ENCODE data around the gene ADAMTSL3.
"Not testable (repeated sequence)": the region's sequence is repeated elsewhere in the genome, so short reads cannot be mapped to it uniquely, and the experiment has no call there.

Gene ADAMTSL3

DNA sequence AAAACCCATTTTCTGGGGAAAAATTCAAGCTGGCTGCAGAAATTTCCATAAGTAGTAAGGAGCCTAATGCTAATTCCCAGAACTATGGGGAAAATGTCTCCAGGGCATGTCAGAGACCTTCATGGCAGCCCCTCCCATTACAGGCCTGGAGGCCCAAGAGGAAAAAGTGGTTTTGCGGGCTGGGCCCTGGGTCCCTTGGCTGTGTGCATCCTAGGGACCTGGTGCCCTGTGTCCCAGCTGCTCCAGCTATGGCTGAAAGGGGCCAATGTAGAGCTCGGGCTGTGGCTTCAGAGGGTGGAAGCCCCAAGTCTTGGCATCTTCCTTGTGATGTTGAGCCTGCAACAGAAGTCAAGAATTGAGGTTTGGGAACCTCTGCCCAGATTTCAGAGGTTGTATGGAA, 48.4 kb downstream of the ADAMTSL3 start:
- not testable (repeated sequence) for DNase-seq (ENCODE audit: low read depth)

DNA sequence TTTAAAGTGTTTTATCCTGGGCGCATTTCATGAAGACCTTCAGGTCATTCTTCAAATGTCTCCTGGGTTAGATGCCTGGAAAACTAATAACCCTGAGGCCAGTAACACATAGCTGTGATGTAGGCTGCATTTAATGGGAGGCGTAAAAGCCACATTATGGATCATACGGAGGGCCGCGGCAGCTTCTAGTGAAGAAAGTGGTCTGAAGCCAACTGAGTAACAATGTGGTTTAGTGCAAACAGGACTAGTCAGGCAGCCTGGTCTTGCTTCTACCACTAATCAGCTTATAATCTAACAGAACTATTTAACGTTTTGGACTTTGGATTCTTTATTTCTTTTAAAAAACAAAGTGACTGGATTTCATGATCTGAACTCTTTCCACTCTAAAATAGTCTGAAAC, 54.4 kb downstream of the ADAMTSL3 start:
- DNase-seq (ENCODE audit: low read depth): no peak

DNA sequence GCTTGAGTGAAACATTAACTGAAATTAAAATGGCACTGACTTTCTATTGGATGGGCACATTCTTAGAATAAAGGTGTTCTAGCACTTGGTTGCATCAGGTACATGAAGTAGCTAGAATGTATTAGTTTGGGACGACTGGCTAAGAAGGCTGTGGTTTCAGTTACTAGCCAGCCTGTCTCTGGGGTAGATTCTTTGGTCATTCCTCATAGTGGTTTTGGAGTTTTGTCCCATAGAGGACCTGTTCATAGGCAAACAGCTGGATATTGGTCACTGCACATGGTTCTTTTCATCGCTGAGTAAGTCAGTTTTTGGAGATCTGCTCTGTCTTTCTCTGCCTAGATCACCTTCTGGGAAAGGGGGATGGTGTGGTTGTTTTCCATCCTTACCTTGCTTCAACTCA, 55.3 kb downstream of the ADAMTSL3 start:
- no peak for DNase-seq (ENCODE audit: low read depth)

DNA sequence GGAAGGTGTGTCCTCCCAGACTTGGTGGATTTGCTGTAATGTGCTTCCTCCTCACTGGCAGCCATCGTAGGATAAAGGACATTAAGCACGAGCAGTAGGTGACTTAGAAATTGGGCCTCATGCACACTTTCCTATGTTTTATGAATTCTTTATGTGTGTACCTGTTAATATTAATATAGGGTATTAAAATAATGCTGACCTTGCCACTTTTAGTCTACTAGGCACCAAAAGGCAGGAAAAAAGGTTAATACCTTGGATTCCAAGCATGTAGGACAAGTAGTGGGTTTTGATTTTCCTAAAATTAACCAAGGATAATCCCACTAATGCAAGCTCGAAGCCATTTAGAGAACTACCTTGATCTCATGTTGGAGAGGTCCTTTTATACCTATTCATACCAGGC, 55.9 kb downstream of the ADAMTSL3 start:
- no peak for DNase-seq (ENCODE audit: low read depth)

DNA sequence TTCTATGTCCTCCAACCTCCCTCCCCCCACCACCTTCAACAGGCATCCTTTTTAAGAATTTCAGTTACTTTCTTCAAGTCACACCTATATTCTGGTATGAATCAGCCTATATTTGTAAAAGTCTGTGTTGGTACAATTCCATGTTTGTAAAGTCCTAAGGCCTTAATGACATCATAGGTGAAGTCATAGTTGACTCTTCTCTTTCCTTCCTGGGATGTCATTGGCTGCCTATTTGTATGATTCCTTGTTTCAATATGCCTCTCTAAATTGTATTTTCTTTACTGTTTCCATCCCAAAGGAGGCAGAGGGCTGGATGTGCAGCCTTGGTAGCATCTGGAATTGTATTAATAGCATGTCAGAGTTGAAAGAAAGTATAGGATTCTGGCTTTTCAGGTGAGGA, 56.5 kb downstream of the ADAMTSL3 start:
- DNase-seq (ENCODE audit: low read depth): no peak

DNA sequence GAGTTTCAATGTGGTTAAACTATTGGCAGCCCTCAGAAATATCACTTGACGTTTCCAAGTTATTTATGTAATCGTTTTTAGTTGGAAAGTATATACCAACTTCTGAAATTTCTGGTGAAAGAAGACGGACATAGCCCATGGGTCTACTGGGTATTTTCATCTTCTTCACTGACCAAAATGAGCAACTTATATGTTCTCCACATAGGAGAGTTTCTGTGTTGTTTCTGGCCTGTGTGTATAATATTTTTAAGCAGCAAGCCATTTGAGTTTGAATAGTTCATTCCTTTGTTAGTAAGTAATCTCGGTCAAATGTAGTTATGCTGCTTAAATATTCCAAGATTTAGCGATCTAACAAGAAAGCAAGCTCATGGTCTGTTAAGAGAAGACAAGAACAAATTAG, 57.3 kb downstream of the ADAMTSL3 start:
- DNase-seq (ENCODE audit: low read depth): no peak

DNA sequence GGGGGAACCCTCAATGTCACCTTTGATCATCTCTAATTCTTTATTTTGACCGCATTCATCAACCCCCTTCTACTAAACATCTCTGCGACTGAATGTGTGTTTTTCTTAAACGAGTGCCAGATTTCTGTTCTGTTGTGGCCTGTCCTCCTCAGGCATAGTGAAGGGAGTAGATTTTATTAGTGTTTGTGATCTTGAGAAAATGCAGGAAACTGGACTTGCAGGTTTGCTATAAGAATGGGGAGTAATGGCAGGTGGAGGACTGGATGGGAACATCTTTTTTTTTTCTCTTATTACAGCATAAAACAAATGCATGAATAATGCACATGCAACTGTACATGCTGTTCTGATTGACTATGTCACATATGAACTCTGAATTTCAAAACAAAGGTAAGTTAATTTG, 59.3 kb downstream of the ADAMTSL3 start:
- no peak for DNase-seq (ENCODE audit: low read depth)

DNA sequence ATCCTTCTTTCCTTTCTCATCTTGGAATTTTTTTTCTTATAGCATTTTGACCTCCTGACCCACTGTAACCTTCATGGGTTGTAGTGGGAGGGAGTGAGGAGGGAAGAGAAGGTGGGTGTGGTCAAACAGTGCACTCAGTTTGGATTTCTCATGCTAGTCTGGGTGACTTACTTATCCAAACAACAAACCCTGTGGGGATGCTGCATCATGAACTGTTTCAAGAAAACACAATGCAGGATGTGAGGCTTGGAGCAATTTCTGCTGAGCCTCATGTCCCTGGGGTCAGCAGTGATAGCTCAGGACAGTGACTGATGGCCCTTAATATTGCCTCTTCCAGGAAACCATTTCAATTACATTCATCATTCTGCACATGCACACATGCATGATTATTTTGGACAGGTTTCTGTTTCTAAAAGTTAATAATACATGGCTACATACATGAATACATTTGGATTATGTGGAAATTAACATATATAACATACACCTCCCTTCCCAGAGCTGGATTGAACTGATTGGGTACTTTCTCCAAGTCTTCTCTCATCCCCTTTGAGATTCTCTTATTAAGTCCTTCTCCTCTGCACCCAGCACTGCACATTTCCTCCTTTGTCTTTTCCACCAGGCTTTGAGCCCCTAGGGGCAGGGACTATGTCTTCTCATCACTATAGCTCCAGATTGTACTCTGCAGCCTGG, 61.2 kb downstream of the ADAMTSL3 start:
- no peak for DNase-seq (ENCODE audit: low read depth)

DNA sequence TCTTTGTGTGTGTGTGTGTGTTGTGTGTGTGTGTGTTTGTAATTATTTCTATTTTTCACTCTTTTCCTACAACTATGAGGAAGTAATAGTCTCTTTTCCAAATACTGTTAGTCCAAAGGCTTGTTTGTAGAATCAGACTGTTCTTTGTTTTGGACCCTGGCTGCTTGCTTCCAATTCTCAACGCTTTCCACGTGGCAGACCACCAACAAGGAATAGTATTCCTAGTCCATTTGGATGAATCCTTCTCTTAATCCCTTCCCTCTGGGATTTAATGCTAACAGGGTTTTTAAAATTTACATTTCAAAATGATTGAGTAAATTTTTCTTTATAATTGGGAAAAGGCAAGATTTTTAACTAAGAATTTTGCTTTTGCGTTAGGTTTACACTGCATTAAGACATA, 62.7 kb downstream of the ADAMTSL3 start:
- no peak for DNase-seq (ENCODE audit: low read depth)

DNA sequence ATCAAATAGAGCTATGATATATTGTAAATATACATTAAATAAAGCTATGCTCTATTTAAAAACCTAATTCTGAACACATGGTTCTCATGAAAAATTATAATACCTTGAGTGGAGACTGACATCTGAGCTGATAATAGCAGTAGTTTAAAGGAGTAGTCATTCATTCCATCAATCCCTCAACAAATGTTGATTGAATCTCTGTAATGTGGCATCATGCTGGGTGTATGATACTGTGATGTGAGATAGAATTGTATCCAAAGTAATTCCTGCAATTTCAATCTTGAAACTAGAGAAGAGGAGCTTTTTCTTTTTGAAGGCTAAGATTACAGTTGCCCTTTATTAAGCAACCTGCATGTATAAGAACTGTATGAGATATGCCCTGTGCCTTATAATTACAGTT, 63.1 kb downstream of the ADAMTSL3 start:
- DNase-seq (ENCODE audit: low read depth): no peak

DNA sequence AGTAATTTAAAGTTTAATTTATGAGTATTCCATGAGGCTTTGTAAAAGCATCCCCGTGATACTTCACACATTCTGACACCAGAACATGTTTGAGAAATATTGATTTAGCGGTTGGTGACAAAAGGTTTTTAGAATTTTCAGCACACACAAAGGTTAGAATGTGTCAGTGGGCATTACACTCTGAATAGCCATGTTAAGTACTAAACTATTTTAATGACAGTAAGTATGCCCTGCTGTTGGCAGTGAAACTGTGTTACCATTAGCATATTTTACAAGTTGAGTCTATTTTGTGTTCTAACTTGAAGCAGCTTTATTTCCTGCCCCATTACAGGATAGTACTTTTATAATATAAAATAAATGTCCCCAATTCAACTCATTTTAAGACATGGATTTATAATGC, 66.5 kb downstream of the ADAMTSL3 start:
- no peak for DNase-seq (ENCODE audit: low read depth)

DNA sequence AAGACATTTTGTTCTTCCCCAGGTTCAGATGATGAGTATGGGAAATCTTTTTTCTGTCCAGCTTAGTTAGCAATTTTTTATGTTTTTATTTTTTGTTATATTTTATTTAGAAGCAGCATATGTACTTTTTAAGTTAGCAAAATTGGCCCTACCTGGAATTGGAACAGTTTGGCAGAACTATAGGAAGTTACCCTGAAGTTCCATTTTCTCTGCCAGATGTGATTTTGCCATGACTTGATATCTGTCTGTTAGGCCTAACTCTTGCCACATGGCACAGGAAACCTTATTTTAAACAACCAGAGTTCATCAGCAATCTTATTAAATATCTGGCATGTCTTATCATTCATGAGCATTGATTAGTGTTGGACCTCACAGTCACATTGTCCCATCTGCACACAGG, 67.1 kb downstream of the ADAMTSL3 start:
- DNase-seq (ENCODE audit: low read depth): no peak

DNA sequence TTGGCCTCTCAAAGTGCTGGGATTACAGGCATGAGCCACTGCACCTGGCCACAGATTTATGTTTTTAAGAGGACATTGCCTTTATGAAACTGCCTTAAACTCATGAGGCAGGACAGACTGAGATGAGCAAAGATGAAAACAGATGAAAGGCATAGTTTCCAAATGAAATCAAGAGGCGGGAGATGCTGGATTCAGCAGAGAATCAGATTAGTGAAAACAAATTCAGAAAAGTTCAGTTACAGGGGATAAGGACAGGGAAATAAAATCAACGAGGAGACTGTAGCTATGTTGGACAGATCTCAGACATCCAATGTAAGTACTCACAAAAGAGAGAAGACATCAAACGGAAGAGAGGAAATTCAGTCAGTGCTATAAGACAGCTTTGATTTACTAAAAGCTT, 68.1 kb downstream of the ADAMTSL3 start:
- no peak for DNase-seq (ENCODE audit: low read depth)

DNA sequence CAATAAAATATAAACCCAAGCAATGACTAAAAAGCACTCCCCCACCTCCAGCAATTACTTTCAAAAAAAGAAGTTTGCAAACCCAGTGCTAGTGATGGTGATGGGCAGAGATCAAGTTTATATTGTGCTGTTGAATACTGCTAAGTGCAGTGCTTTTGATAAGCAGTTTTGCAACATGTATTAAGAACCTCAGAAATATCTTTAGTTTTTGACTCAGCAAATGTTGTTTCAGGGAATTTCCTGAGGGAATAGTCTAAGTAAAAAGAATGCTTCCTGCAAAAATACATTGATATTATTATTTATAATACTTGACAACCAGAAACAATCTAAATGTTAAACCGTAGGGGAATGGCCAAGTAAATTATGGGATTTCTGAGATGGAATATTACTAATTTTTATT, 69.3 kb downstream of the ADAMTSL3 start:
- DNase-seq (ENCODE audit: low read depth): no peak

DNA sequence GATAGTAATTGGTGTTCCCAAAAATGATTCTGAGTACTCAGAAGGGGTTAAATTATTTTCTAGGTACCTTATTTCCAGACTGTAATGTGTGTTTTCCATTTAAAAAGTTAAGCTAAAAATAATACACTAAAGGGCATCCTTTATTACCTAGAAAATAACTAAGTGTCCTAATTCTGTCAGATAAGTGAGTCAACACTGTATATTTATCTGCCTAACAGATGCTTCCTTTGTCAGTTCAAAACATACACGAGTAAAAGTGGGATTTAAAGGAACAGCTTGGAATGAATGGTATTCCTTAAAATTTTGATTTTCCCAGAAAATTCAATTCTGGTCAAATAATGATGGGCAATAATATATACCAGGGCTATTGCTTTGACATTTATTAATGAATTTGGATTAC, 78.3 kb downstream of the ADAMTSL3 start:
- no peak for DNase-seq (ENCODE audit: low read depth)

DNA sequence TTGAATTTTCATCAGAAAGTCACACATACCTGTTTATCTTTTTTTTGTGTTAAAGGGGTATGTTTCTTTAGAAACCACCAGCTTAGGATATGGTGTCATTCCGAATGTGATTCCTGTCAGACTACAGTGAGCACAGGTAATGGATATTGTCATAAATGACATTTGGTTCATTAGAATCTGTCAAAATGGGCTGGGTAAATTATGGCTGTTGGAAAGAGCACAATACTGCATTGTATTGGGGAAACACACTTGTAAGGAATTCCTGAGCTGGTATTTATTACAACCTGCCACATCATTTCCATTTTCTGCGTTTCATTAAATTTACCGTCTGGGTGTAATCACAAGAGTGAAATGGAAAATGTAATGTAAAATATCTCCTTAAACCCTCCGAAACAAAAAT, 78.8 kb downstream of the ADAMTSL3 start:
- DNase-seq (ENCODE audit: low read depth): no peak

DNA sequence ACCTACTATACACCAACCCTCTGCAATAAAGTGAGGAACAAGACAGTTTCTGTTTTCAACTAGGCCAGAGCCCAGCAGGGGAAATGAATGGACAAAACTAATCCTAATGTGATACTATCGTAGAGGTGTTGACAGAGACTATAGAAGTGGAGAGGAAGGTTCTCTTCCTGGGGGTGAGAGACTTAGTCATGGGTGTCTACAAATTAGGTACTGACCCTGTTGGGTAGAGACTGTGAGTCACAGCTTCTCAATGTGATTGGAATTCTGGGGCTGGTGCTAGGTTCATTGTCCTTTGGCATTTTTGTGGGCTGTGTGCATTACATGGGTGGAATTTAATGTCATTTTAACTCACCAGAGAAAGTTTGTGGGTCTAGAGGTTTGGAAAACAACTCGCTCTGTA, 79.3 kb downstream of the ADAMTSL3 start:
- no peak for DNase-seq (ENCODE audit: low read depth)

DNA sequence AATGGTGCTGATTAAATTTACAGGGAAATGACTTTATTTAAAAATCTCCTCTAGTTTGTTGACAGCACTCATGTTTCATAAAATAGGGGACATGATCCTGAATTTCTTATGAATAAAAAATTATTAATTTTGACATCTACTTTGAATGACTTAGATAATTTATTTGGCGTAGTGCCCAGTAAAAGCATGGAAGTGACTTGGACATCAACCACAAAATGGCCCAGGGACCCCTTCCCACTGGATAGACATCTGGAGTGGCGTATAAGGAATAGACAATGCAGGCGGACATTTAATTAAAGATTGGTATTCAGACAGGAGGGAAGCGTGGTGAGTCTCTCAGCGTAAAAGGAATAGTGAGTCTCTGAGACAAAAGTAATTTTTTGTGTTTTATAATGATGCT, 79.8 kb downstream of the ADAMTSL3 start:
- DNase-seq (ENCODE audit: low read depth): no peak

DNA sequence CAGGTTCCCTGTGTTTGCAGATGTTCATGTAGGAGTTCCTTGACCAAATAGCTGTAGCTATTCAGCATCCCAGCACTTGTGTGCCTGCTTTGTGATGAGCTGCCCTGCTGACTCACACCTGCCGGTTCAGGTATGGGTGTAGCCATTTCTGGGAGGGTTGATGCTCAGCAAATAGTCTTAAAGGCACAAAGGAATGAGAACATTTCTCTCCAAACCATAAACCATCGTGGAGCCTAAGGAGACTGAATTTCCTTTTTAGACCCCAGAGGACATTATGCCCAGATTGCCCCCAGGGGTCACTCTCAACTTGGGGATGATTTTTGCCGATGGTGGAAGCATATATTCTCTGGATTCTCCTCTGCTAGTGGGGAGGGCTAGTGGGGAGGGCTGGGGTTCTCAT, 80.6 kb downstream of the ADAMTSL3 start:
- no peak for DNase-seq (ENCODE audit: low read depth)

DNA sequence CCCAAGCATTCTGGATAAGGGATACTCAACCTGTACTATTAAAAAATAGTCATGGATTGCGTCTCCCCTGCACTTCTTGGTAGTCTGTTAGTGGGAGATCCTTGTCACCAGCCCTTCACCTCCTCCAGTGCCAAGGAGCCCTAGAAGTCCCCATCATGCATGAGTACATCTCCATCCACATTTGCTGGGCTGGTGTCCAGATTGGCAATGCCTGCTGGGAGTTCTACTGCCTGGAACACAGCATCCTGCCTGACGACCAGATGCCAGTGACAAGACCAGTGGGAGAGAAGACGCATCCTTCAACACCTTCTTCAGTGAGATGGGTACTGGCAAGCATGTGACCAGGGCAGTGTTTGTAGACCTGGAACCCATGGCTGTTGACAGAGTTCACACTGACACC, 85.7 kb downstream of the ADAMTSL3 start:
- DNase-seq (ENCODE audit: low read depth): no peak

DNA sequence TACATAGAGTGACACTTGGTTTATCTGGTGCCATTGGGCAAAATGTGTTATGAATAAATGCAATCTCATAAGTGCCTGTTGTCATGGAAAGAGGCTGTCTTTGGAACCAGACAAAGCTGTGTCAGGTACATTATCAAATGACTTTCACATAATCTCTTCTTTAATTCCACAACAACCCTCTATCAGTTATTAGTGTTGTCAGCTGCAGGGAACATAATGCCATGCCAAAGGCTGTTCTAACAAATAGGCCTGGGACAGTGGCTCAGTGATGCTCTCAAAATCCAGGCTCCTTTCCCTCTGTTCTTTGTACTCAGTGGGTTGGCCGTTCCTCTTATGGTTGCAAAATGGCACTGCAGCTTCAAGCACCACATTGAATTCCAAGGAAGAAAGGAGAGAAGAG, 91.8 kb downstream of the ADAMTSL3 start:
- no peak for DNase-seq (ENCODE audit: low read depth)

DNA sequence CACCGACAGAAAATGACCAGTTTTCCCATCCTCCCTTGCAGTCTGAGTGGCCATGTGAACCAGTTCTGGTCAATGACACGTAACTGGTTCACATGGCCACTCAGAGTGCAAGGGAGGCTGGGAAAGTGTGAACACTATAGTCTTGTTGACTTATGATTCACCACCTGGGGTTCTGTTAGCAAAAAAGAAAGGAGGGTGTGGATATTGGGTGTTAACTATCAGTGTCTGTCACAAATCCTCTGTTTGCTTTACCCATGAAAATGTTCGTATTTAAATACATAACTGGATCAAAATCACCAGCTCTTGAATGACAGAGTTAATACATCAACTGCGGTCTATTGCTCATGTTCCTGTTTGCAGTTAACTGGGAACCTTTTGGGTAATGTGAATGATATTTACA, 92.3 kb downstream of the ADAMTSL3 start:
- no peak for DNase-seq (ENCODE audit: low read depth)

DNA sequence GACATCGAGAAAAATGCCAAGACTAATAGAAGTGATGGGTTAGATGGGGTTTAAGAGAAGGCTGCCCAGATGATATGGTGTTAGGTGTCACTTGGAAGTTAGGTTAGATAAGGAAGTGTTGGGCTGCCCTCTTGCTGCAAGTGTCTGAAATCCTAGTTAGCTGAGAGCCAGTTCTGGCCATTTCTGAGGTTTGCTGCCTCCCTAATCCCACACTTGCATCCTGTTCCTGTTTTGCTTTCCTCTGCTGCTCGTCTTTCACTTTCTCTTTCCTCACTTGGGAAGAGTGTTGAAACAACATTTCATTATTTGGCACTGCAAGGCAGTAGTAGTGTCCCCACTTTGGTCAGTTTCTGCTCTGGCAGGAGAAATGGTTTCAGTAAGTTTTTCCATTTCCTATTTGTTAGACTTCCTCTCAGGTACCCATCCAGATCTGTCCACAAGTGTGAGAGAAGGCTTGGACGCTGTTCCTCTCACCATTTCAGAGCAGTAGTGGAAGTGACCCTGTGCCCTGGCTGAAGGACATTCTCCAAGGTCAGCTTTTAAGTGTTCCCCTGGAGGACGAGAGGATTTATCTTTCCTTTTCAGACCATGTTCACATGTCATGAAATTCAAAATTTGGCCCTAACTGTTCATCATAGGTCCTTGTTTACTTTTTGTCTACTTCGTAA, 93.3 kb downstream of the ADAMTSL3 start:
- no peak for DNase-seq (ENCODE audit: low read depth)

DNA sequence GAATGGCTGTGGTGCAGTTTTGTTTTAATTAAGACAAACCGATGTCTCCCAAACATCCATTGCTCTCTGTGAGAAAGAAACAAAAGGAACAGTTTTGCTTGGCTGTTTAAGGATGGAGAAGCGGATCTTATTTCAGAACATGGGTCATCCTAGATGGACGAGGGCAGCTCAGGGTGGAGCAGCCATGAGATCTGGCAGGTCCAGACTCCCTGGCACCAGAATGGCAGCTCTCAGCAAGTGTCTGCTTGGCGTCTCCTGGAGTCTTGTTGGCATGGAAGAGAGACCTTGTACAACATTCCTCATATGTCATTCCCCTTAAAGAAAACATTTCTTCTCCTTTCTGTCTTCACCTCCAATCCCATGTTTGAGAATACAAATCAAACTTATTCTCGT, 93.8 kb downstream of the ADAMTSL3 start:
- DNase-seq (ENCODE audit: low read depth): no peak

Measured in activated T-helper 9 cell treated with anti-CD3 and anti-CD28 coated beads, Interleukin-2, amount 50 U/mL, for 16 hours (primary cell).